H9 (cell line): ENCODE data around the gene ADAMTS5. TPM values are rescaled to one million over a fixed set of nuclear protein-coding genes. Genes with fewer than 3 reads are reported as not detected.

Experiments used
- DNase-seq: peaks from one replicate; pipeline ENCODE4 v3.0.0-alpha.2; 2017
- H2AFZ ChIP-seq: one replicate; pipeline ENCODE4 v1.6.1; 2013; ENCODE audit warnings: mild to moderate bottlenecking, low read length, control low read depth, moderate library complexity
- H2AK5ac ChIP-seq: 2 replicates; pipeline ENCODE4 v1.6.1; 2013; ENCODE audit warnings: low read length, control low read depth, mixed read lengths; ENCODE audit not compliant: insufficient read length
- H2BK120ac ChIP-seq: one replicate; pipeline ENCODE4 v1.6.1; 2013; ENCODE audit warnings: low read depth, mild to moderate bottlenecking, low read length, control low read depth, inconsistent platforms; ENCODE audit not compliant: poor library complexity, severe bottlenecking
- H2BK12ac ChIP-seq: 2 replicates; pipeline ENCODE4 v1.6.1; 2013; ENCODE audit warnings: low read length, control low read depth, mixed read lengths, low read depth; ENCODE audit not compliant: insufficient read length
- H2BK15ac ChIP-seq: 2 replicates; pipeline ENCODE4 v1.6.1; 2013; ENCODE audit warnings: low read depth, low read length, control low read depth
- H2BK20ac ChIP-seq: one replicate; pipeline ENCODE4 v1.6.1; 2013; ENCODE audit warnings: low read depth, mild to moderate bottlenecking, low read length, control low read depth, inconsistent platforms; ENCODE audit not compliant: poor library complexity, severe bottlenecking
- H2BK5ac ChIP-seq: 2 replicates; pipeline ENCODE4 v1.6.1; 2013; ENCODE audit warnings: low read length, control low read depth, mixed read lengths; ENCODE audit not compliant: insufficient read length
- H3K14ac ChIP-seq: 2 replicates; pipeline ENCODE4 v1.6.1; 2013; ENCODE audit warnings: low read length, control low read depth; ENCODE audit not compliant: insufficient read depth
- H3K18ac ChIP-seq: 2 replicates; pipeline ENCODE4 v1.6.1; 2013; ENCODE audit warnings: low read depth, mild to moderate bottlenecking, mixed read lengths, low read length, control low read depth; ENCODE audit not compliant: insufficient read length
- H3K23ac ChIP-seq: 2 replicates; pipeline ENCODE4 v1.6.1; 2013; ENCODE audit warnings: low read length, control low read depth, mixed read lengths, low read depth; ENCODE audit not compliant: insufficient read length
- H3K23me2 ChIP-seq: 2 replicates; pipeline ENCODE4 v1.6.1; 2013; ENCODE audit warnings: low read depth, mild to moderate bottlenecking, mixed read lengths, low read length, control low read depth; ENCODE audit not compliant: insufficient read length, poor library complexity, severe bottlenecking
- H3K27ac ChIP-seq: 2 replicates; pipeline ENCODE4 v1.5.1; 2013; ENCODE audit warnings: low read length, control low read depth, mixed read lengths, low read depth; ENCODE audit not compliant: insufficient read length
- H3K27me3 ChIP-seq: 2 replicates; pipeline ENCODE4 v1.6.1; 2013; ENCODE audit warnings: low read length, control low read depth, inconsistent platforms; ENCODE audit not compliant: insufficient read depth
- H3K4ac ChIP-seq: 2 replicates; pipeline ENCODE4 v1.6.1; 2013; ENCODE audit warnings: low read depth, mild to moderate bottlenecking, control low read depth, inconsistent platforms, low read length, moderate library complexity
- H3K4me1 ChIP-seq: 2 replicates; pipeline ENCODE4 v1.6.1; 2013; ENCODE audit warnings: low read length, control low read depth, inconsistent platforms; ENCODE audit not compliant: insufficient read depth
- H3K4me2 ChIP-seq: 2 replicates; pipeline ENCODE4 v1.6.1; 2013; ENCODE audit warnings: low read length, control low read depth, mixed read lengths; ENCODE audit not compliant: insufficient read length, insufficient read depth
- H3K56ac ChIP-seq: 2 replicates; pipeline ENCODE4 v1.6.1; 2013; ENCODE audit warnings: low read depth, mild to moderate bottlenecking, mixed read lengths, low read length, control low read depth; ENCODE audit not compliant: insufficient read length
- H3K79me1 ChIP-seq: 2 replicates; pipeline ENCODE4 v1.6.1; 2013; ENCODE audit warnings: low read depth, mild to moderate bottlenecking, moderate library complexity, low read length, control low read depth, inconsistent platforms; ENCODE audit not compliant: insufficient read depth, poor library complexity, severe bottlenecking
- H3K79me2 ChIP-seq: 2 replicates; pipeline ENCODE4 v1.6.1; 2013; ENCODE audit warnings: low read length, control low read depth, inconsistent platforms; ENCODE audit not compliant: insufficient read depth
- H3K9ac ChIP-seq: 2 replicates; pipeline ENCODE4 v1.6.1; 2013; ENCODE audit warnings: low read length, control low read depth, mixed read lengths; ENCODE audit not compliant: insufficient read length; ENCODE audit errors: extremely low read depth
- H3K9me3 ChIP-seq: one replicate; pipeline ENCODE4 v1.6.1; 2013; ENCODE audit warnings: low read depth, low read length, inconsistent platforms; ENCODE audit not compliant: control insufficient read depth
- H3T11ph ChIP-seq: one replicate; pipeline ENCODE4 v1.6.1; 2013; ENCODE audit warnings: mild to moderate bottlenecking, low read length, control low read depth, inconsistent platforms
- H4K20me1 ChIP-seq: one replicate; pipeline ENCODE4 v1.6.1; 2013; ENCODE audit not compliant: control insufficient read depth, insufficient read length, insufficient read depth
- H4K5ac ChIP-seq: 2 replicates; pipeline ENCODE4 v1.6.1; 2013; ENCODE audit warnings: low read depth, mild to moderate bottlenecking, mixed read lengths, low read length, control low read depth; ENCODE audit not compliant: insufficient read length
- H4K8ac ChIP-seq: replicated peaks from 2 replicates; pipeline ENCODE4 v1.6.1; 2013; ENCODE audit warnings: low read length, control low read depth, mixed read lengths, low read depth; ENCODE audit not compliant: insufficient read length
- H4K91ac ChIP-seq: 2 replicates; pipeline ENCODE4 v1.6.1; 2013; ENCODE audit warnings: low read depth, mild to moderate bottlenecking, moderate library complexity, mixed read lengths, low read length, control low read depth; ENCODE audit not compliant: insufficient read length
- H3K27ac Mint-ChIP-seq, 3 experiments: 2 replicates in 2 of 3; 3 replicates in 1 of 3; pipeline ENCODE4 v1.8.0; 2020 to 2021; ENCODE audit warnings: mixed read lengths in 3 of 3, mild to moderate bottlenecking in 1 of 3, moderate library complexity in 1 of 3
- H3K27me3 Mint-ChIP-seq: 2 replicates; pipeline ENCODE4 v1.8.0; 2021; ENCODE audit warnings: low read depth, mild to moderate bottlenecking, moderate library complexity, mixed read lengths
- H3K36me3 Mint-ChIP-seq, 3 experiments: 2 replicates in 2 of 3; 3 replicates in 1 of 3; pipeline ENCODE4 v1.8.0; 2020 to 2021; ENCODE audit warnings: low read depth in 3 of 3, mixed read lengths in 3 of 3; ENCODE audit not compliant: insufficient read depth in 1 of 3
- H3K4me1 Mint-ChIP-seq, 2 experiments: 2 replicates each; pipeline ENCODE4 v1.8.0; 2020; ENCODE audit warnings: mixed read lengths in 2 of 2
- H3K4me3 Mint-ChIP-seq, 2 experiments: 2 replicates in 1 of 2; 3 replicates in 1 of 2; pipeline ENCODE4 v1.8.0; 2020 to 2021; ENCODE audit warnings: mild to moderate bottlenecking in 2 of 2, mixed read lengths in 2 of 2, moderate library complexity in 1 of 2
- H3K9me3 Mint-ChIP-seq, 2 experiments: 2 replicates in 1 of 2; 3 replicates in 1 of 2; pipeline ENCODE4 v1.8.0; 2020; ENCODE audit warnings: mild to moderate bottlenecking in 2 of 2, mixed read lengths in 2 of 2, moderate library complexity in 1 of 2
- CTCF ChIP-seq: fragments of 200-600 bp; sonication (generic); conservative IDR thresholded peaks from 3 replicates; pipeline ENCODE4 v1.8.0; 2021; ENCODE audit warnings: antibody characterized with exemption, mild to moderate bottlenecking
- WGBS: extraction: QIAGEN DNeasy Blood & Tissue Kit; methylation state at CpG from one replicate; pipeline ENCODE4 v1.1.7; 2013; ENCODE audit warnings: missing lambda C conversion rate, low lambda C conversion rate, mixed read lengths; ENCODE audit not compliant: insufficient read length; ENCODE audit errors: extremely low coverage; 5-methylcytosine and 5-hydroxymethylcytosine counted together
- long read RNA-seq: library from polyadenylated mRNA; unstranded; transcript quantifications from one replicate; pipeline ENCODE4 v2.0.0, GENCODE V29; 2020
- total RNA-seq: library from RNA; stranded (reverse); gene quantifications from 2 replicates; pipeline ENCODE4 v1.2.1, GENCODE V29; 2021

The ADAMTS5 gene
- total RNA-seq = 0.90 and 0.99 TPM in 2 replicates
- long read RNA-seq, partial matches to known transcripts = 3 of 5 reads
- long read RNA-seq, other reads (novel, unspliced or antisense) = 2 of 5 reads

DNA sequence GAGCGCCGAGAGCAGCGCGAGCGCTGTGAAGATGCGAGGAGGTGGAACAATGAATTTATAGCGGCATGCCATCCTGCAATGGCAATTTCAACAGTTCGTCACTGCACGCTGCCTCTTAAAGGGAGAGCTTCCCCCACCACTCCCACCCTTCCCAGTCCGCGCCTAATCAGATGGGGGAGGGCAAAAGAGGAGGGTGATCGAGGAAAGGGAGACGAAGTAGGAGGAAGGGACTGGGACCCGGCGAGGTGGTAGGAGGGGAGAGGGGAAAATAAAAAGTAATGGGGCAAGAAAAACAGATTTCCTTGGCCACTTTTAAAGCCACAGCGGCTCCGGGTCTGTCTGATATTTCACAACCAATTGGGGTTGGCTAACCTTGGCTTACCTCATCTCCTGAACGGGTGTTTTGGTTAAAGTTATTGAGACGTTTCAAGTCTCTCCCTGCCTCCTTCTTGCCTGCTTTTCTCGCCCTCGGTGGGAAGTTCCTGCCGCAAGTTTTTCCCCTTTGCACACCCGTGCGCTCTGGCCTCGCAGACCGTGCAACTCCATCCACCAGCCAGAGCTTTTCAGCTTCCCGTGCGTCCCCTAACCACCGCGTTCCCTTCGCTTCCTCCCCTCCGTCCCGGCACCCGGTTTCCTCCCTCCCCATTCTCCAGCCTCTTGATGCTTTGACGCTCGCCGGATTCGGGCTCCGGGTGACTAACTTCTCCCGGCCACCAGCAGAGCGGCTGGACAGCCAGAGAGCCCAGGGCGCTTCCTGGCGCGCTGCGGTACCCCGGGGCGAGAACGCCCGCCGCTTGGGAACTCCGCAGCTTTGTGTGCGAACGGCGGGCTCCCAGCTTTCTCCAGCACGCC lies at the start of gene ADAMTS5:
ADAMTS5 (minus strand) TSS at position 27 of the 852 bp plus-strand sequence. CDS start 697 bp downstream, outside the sequence.
- H2BK15ac ChIP-seq = no peak within 1 kb of the TSS
- no peak for TF ChIP-seq CTCF
- no peak within 1 kb of the TSS for H2BK20ac ChIP-seq
- no peak within 1 kb of the TSS for H3K9ac ChIP-seq
- no peaks in the 10 kb centered on the region for H3K79me1 ChIP-seq
- Mint-ChIP-seq H3K9me3 (no peaks in the 10 kb centered on the region), H3K27ac (peak within 1 kb of the TSS in 1 of 3 experiments; percentile 82; a peak in 2 of 7 replicates), H3K4me3 (peak within 1 kb of the TSS; percentile 83 to 96), H3K27me3 (peaks cover 60% of the 10 kb centered on the region), H3K36me3 (peaks cover 0 to 1% (median 0%) of the 10 kb centered on the region in 3 experiments; a peak in 2 of 7 replicates), H3K4me1 (peaks cover 27 to 28% of the 10 kb centered on the region in 2 experiments)
- DNase-seq = peak; percentile 52
- H4K91ac ChIP-seq = no peak within 1 kb of the TSS
- WGBS = no CpG with 5 or more reads among the region's 55 CpGs
- H4K5ac ChIP-seq = no peak within 1 kb of the TSS
- H3K4ac ChIP-seq = no peak within 1 kb of the TSS
- peak within 1 kb of the TSS; percentile 14; the same call in 1 of the 2 replicates for H3K14ac ChIP-seq
- H2AK5ac ChIP-seq = no peak within 1 kb of the TSS
- no peaks in the 10 kb centered on the region for H3K9me3 ChIP-seq
- no peak within 1 kb of the TSS for H3K18ac ChIP-seq
- no peaks in the 10 kb centered on the region for H3K79me2 ChIP-seq
- peaks cover 23% of the 10 kb centered on the region for H3K23me2 ChIP-seq
- no peak within 1 kb of the TSS for H3K56ac ChIP-seq
- no peak within 1 kb of the TSS for H2BK120ac ChIP-seq
- no peak within 1 kb of the TSS for H3T11ph ChIP-seq
- no peak within 1 kb of the TSS for H4K8ac ChIP-seq
- H3K4me2 ChIP-seq = peak within 1 kb of the TSS; percentile 67
- no peak within 1 kb of the TSS for H3K23ac ChIP-seq
- H3K27me3 ChIP-seq = peaks cover 7% of the 10 kb centered on the region; the same call in 1 of the 2 replicates
- H3K27ac ChIP-seq = no peak within 1 kb of the TSS
- H3K4me1 ChIP-seq = peaks cover 4% of the 10 kb centered on the region; the same call in 1 of the 2 replicates
- H2BK12ac ChIP-seq = no peak within 1 kb of the TSS
- no peak within 1 kb of the TSS for H2BK5ac ChIP-seq
- no peaks in the 10 kb centered on the region for H4K20me1 ChIP-seq
- H2AFZ ChIP-seq = no peak within 1 kb of the TSS
